ENCODE results near the gene CCDC13. TPM values are rescaled to one million over a fixed set of nuclear protein-coding genes. Genes with fewer than 3 reads are reported as not detected.

The CCDC13 gene
- total RNA-seq, 3 donors from 2014 or later, result 2.3 to 2.9 (median 2.9) TPM

- no peaks in the 10 kb centered on the region for H3K9me3 ChIP-seq
- DNase-seq (ENCODE audit: low spot score in 2 of 2), result peak in 1 of 2 donors; percentile 15
- no peaks in the 10 kb centered on the region for H3K4me1 ChIP-seq
- intact Hi-C loops (cut with DNase I; ENCODE audit: low total_unique reads), result no loop called here
- TF ChIP-seq POLR2AphosphoS5 (IDR thresholded peaks at IDR 0.05) (no peak), POLR2A (IDR thresholded peaks at IDR 0.05) (no peak)
- TF ChIP-seq, protein P1, sequence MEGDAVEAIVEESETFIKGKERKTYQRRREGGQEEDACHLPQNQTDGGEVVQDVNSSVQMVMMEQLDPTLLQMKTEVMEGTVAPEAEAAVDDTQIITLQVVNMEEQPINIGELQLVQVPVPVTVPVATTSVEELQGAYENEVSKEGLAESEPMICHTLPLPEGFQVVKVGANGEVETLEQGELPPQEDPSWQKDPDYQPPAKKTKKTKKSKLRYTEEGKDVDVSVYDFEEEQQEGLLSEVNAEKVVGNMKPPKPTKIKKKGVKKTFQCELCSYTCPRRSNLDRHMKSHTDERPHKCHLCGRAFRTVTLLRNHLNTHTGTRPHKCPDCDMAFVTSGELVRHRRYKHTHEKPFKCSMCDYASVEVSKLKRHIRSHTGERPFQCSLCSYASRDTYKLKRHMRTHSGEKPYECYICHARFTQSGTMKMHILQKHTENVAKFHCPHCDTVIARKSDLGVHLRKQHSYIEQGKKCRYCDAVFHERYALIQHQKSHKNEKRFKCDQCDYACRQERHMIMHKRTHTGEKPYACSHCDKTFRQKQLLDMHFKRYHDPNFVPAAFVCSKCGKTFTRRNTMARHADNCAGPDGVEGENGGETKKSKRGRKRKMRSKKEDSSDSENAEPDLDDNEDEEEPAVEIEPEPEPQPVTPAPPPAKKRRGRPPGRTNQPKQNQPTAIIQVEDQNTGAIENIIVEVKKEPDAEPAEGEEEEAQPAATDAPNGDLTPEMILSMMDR (IDR thresholded peaks at IDR 0.05), result no peak
- H3K36me3 ChIP-seq, result no peaks in the 10 kb centered on the region
- H3K4me3 ChIP-seq, result no peak overlapping the region
- no peaks in the 10 kb centered on the region for H3K27me3 ChIP-seq
- H3K27ac ChIP-seq, result peak overlapping the region in 1 of 2 donors; percentile 66
Measured at GRCh38 chr3:42732196-42732828, 40.7 kb downstream of the CCDC13 start.

GRCh38 chr3:42731476-42732195 is 41.4 kb downstream of the CCDC13 start:
- intact Hi-C loops (cut with DNase I; ENCODE audit: low total_unique reads), result no loop called here
- TF ChIP-seq, protein P1 (IDR thresholded peaks at IDR 0.05), result no peak
- TF ChIP-seq POLR2AphosphoS5 (IDR thresholded peaks at IDR 0.05), result no peak
- no peak for TF ChIP-seq POLR2A (IDR thresholded peaks at IDR 0.05)
- no peak overlapping the region for H3K4me3 ChIP-seq
- H3K4me1 ChIP-seq, result no peaks in the 10 kb centered on the region
- H3K27ac ChIP-seq, result peak overlapping the region in 1 of 2 donors; percentile 66
- DNase-seq (ENCODE audit: low spot score in 2 of 2), result peak in 1 of 2 donors; percentile 2
- H3K9me3 ChIP-seq, result no peaks in the 10 kb centered on the region
- no peaks in the 10 kb centered on the region for H3K27me3 ChIP-seq
- H3K36me3 ChIP-seq, result no peaks in the 10 kb centered on the region

- Histone ChIP-seq H3K4me1 (no peaks in the 10 kb centered on the region), H3K9me3 (no peaks in the 10 kb centered on the region)
Measured at GRCh38 chr3:42730706-42731420, 42.2 kb downstream of the CCDC13 start.

GRCh38 chr3:42730294-42730693 is 42.8 kb downstream of the CCDC13 start:
- peak in 1 of 2 donors; percentile 15 for DNase-seq (ENCODE audit: low spot score in 2 of 2)
- H3K27me3 ChIP-seq, result no peaks in the 10 kb centered on the region
- no peaks in the 10 kb centered on the region for H3K36me3 ChIP-seq
- H3K9me3 ChIP-seq, result no peaks in the 10 kb centered on the region
- no peak overlapping the region for H3K4me3 ChIP-seq
- no peak for TF ChIP-seq POLR2AphosphoS5 (IDR thresholded peaks at IDR 0.05)
- intact Hi-C loops (cut with DNase I; ENCODE audit: low total_unique reads), result no loop called here
- H3K27ac ChIP-seq, result peak overlapping the region in 1 of 2 donors; percentile 20
- H3K4me1 ChIP-seq, result no peaks in the 10 kb centered on the region

More at GRCh38 chr3:42730706-42731420, 42.2 kb downstream of the CCDC13 start:
- no peaks in the 10 kb centered on the region for H3K27me3 ChIP-seq
- no peaks in the 10 kb centered on the region for H3K36me3 ChIP-seq
- peak in 1 of 2 donors; percentile 10 for DNase-seq (ENCODE audit: low spot score in 2 of 2)
- peak overlapping the region in 1 of 2 donors; percentile 20 for H3K27ac ChIP-seq
- no peak overlapping the region for H3K4me3 ChIP-seq
- intact Hi-C loops (cut with DNase I; ENCODE audit: low total_unique reads), result no loop called here
- no peak for TF ChIP-seq POLR2A (IDR thresholded peaks at IDR 0.05)
- TF ChIP-seq, protein P1 (IDR thresholded peaks at IDR 0.05), result no peak

GRCh38 chr3:42729404-42730145 is 43.5 kb downstream of the CCDC13 start:
- Histone ChIP-seq H3K27ac (peak overlapping the region in 1 of 2 donors; percentile 20), H3K4me1 (no peaks in the 10 kb centered on the region), H3K27me3 (no peaks in the 10 kb centered on the region), H3K9me3 (no peaks in the 10 kb centered on the region), H3K4me3 (no peak overlapping the region), H3K36me3 (no peaks in the 10 kb centered on the region)
- TF ChIP-seq POLR2A (IDR thresholded peaks at IDR 0.05) (no peak), POLR2AphosphoS5 (IDR thresholded peaks at IDR 0.05) (no peak)
- TF ChIP-seq, protein P1 (IDR thresholded peaks at IDR 0.05), result no peak
- DNase-seq (ENCODE audit: low spot score in 2 of 2), result peak in 1 of 2 donors; percentile 15
- intact Hi-C loops (cut with DNase I; ENCODE audit: low total_unique reads), result no loop called here
